Keratinocyte (primary cell): ENCODE results near the gene EPHB2.

Experiments used
- CTCF ChIP-seq, 3 experiments: IDR thresholded peaks in 1 of 3; conservative IDR thresholded peaks in 1 of 3; optimal IDR thresholded peaks in 1 of 3; 2 replicates in 2 of 3; 3 replicates in 1 of 3; pipeline versions ENCODE3 to v1.5.1; 2011; ENCODE audit warnings: low read length in 3 of 3, mild to moderate bottlenecking in 3 of 3, moderate library complexity in 2 of 3, control low read depth in 1 of 3, inconsistent platforms in 1 of 3; ENCODE audit not compliant: insufficient read depth in 2 of 3; ENCODE audit errors: extremely low read depth in 1 of 3
- EZH2 ChIP-seq: IDR thresholded peaks from one replicate; pipeline ENCODE4 v1.6.1; 2012; ENCODE audit warnings: inconsistent platforms, mild to moderate bottlenecking, low read length, moderate library complexity

- TF ChIP-seq CTCF (optimal IDR thresholded peaks at IDR 0.05 in 1 of 3, IDR thresholded peaks at IDR 0.05 in 1 of 3, conservative IDR thresholded peaks at IDR 0.05 in 1 of 3; ENCODE audit: extremely low read depth in 1 of 3, insufficient read depth in 2 of 3, low read length in 3 of 3): no peak
- no peak for TF ChIP-seq EZH2
Measured at GRCh38 chr1:22887491-22887890, 176.9 kb downstream of the EPHB2 start.
